ENCODE results near the gene KRT2. TPM values are rescaled to one million over a fixed set of nuclear protein-coding genes. Genes with fewer than 3 reads are reported as not detected.

Gene KRT2
- total and polyA plus RNA-seq, 10 donors: 0.07 to 0.52 (median 0.34) TPM; not detected in 4

DNA sequence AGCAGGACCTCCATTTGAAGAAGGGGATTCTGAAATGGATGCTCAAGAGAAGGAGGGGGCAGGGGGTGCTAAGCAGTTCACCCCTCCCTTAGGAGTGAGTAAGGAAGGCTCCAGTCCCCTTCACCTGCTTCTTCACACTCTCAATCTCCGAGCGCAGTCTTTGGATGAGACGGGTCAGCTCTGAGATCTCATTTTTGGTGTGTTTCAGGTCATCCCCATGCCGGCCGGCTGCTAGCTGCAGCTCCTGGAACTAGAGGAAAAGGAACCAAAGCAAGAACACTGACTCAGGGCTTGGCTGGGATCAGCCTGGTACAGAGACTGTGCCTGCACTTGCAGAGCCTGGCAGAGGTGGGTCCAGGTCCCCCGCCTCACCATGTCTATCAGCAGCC, 40.9 kb downstream of the KRT2 start:
- Histone ChIP-seq H3K4me3 (no peak overlapping the region), H3K4me1 (peaks cover 0 to 10% (median 1%) of the 10 kb centered on the region in 6 donors), H3K9me3 (no peaks in the 10 kb centered on the region), H3K27me3 (replicated peaks in 1 of 7) (peaks cover 0 to 28% (median 0%) of the 10 kb centered on the region in 7 donors), H3K27ac (peak overlapping the region in 1 of 8 donors; percentile 38), H3K36me3 (no peaks in the 10 kb centered on the region)
- 89 to 96% (median 93%) methylated on average over 6 of the region's 6 CpGs for WGBS, 5 donors
- TF ChIP-seq POLR2A (IDR thresholded peaks at IDR 0.05): no peak
- TF ChIP-seq POLR2AphosphoS5 (IDR thresholded peaks at IDR 0.05): no peak
- TF ChIP-seq CTCF (IDR thresholded peaks at IDR 0.05 in 8 of 11, conservative IDR thresholded peaks at IDR 0.05 in 3 of 11): no peak
- DNase-seq: no peak
- intact Hi-C loops (cut with DNase I; ENCODE audit: low total_unique reads): no loop called here

- no peak for DNase-seq
- intact Hi-C loops (cut with DNase I; ENCODE audit: low total_unique reads): no loop called here
- TF ChIP-seq CTCF (IDR thresholded peaks at IDR 0.05 in 8 of 11, conservative IDR thresholded peaks at IDR 0.05 in 3 of 11): no peak
- no peak for TF ChIP-seq POLR2A (IDR thresholded peaks at IDR 0.05)
- Histone ChIP-seq H3K27ac (no peak overlapping the region), H3K4me3 (no peak overlapping the region), H3K27me3 (replicated peaks in 1 of 7) (peaks cover 0 to 23% (median 0%) of the 10 kb centered on the region in 7 donors), H3K4me1 (no peaks in the 10 kb centered on the region), H3K9me3 (no peaks in the 10 kb centered on the region), H3K36me3 (no peaks in the 10 kb centered on the region)
- WGBS, 5 donors: 77 to 90% (median 85%) methylated on average over 8 of the region's 8 CpGs
Measured at GRCh38 chr12:52608826-52609630, 43.0 kb downstream of the KRT2 start.

- peaks cover 0 to 24% (median 0%) of the 10 kb centered on the region in 7 donors for H3K27me3 ChIP-seq (replicated peaks in 1 of 7)
- H3K9me3 ChIP-seq: no peaks in the 10 kb centered on the region
- no peaks in the 10 kb centered on the region for H3K36me3 ChIP-seq
- H3K27ac ChIP-seq: no peak overlapping the region
- H3K4me3 ChIP-seq: no peak overlapping the region
- intact Hi-C loops (cut with DNase I; ENCODE audit: low total_unique reads): no loop called here
- no peak for DNase-seq
- 72 to 91% (median 83%) methylated on average over 3 to 6 of the region's 6 CpGs for WGBS, 5 donors
- no peak for TF ChIP-seq CTCF (IDR thresholded peaks at IDR 0.05 in 8 of 11, conservative IDR thresholded peaks at IDR 0.05 in 3 of 11)
- no peak for TF ChIP-seq POLR2A (IDR thresholded peaks at IDR 0.05)
- TF ChIP-seq POLR2AphosphoS5 (IDR thresholded peaks at IDR 0.05): no peak
- no peaks in the 10 kb centered on the region for H3K4me1 ChIP-seq
Measured at GRCh38 chr12:52608161-52608560, 43.9 kb downstream of the KRT2 start.

DNA sequence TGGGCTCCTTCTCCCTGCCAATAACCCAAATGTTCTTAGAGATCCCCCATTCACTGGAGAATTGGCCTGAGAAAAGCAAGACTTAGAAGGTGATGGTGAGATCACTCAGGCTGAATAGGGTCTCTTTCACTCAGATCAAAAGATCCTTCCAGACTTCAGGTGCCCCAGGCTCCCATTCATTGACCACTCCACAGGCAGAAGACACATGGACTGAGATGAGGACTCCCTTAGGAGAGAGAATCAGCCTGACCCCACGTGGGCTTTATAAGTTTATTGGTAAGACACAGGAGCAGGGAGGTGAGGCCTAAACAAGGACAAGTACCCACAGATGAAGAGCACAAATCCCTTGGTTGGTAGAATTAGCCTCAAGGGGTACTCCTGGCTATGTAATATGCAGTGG, 44.7 kb downstream of the KRT2 start:
- Histone ChIP-seq H3K36me3 (no peaks in the 10 kb centered on the region), H3K27ac (no peak overlapping the region), H3K27me3 (replicated peaks in 1 of 7) (peaks cover 0 to 33% (median 0%) of the 10 kb centered on the region in 7 donors), H3K4me3 (no peak overlapping the region), H3K9me3 (no peaks in the 10 kb centered on the region), H3K4me1 (no peaks in the 10 kb centered on the region)
- DNase-seq: no peak
- no peak for TF ChIP-seq POLR2A (IDR thresholded peaks at IDR 0.05)
- intact Hi-C loops (cut with DNase I; ENCODE audit: low total_unique reads): no loop called here
- 50 to 82% (median 69%) methylated on average over 1 of the region's 1 CpG for WGBS, 5 donors

All from spleen (tissue), 11 donors.